Measurements from ENCODE around the gene INSR.
A peak's percentile ranks its signal among the peaks of the same experiment; 100 is the strongest.
"Not testable (repeated sequence)": the region's sequence is repeated elsewhere in the genome, so short reads cannot be mapped to it uniquely, and the experiment has no call there.

Gene INSR

DNA sequence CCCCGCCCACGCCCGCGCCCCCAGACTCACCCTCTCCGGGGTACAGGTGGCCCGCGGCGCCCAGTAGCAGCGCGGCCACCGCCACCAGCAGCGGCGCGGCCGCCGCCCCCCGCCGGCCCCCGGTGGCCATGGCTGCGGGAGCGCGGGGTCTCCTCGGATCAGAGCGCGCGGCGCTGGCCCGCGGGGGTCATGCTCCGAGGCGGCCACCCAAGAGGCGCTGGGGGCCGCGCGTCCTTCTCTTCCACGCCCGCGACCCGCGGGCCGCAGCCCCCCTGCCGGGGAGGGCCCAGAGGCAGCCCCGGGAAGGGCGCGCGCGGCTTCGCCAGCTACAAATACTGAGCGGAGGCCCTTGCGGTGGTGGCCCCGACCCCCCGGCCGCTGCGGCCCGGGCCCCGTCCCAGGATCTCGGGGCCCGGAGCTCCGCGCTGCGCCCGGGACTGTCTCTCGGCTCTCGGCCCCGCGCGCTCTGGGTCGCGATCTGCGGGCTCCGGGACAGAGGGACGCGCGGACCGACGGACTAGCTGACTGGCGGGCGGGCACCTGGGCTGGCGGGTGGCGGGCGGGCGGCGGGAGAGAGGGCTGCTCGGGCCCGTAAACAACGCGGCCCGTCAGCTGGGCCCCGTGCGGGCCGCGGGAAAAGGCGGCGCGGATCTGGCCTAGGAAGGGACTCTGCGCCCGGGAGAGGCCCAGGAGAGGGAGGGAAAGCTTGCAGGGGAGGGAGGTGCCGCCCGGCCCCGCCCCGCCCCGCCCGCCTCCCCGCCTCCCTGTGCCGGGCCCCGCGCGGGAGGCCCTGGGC is at the start of gene INSR:
INSR (minus strand) TSS at position 653 of the 796 bp plus-strand sequence; CDS start at position 130, 523 bp downstream.
- peak; percentile 94 for DNase-seq

DNA sequence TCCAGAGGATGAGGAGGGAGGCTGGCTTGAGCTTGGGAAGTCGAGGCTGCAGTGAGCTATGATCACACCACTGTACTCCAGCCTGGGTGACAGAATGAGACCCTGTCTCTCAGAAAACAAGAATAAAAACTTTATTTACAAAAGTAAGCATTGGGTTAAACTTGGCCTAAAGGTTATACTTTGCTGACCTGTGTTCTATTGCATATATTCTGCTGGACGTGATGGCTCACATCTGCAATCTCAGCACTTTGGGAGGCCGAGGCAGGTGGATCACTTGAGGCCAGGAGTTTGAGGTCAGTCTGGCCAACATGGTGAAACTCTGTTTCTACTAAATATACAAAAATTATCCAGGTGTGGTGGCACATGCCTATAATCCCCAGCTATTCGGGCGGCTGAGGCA is 47.9 kb upstream of the INSR start:
- DNase-seq: no peak

DNA sequence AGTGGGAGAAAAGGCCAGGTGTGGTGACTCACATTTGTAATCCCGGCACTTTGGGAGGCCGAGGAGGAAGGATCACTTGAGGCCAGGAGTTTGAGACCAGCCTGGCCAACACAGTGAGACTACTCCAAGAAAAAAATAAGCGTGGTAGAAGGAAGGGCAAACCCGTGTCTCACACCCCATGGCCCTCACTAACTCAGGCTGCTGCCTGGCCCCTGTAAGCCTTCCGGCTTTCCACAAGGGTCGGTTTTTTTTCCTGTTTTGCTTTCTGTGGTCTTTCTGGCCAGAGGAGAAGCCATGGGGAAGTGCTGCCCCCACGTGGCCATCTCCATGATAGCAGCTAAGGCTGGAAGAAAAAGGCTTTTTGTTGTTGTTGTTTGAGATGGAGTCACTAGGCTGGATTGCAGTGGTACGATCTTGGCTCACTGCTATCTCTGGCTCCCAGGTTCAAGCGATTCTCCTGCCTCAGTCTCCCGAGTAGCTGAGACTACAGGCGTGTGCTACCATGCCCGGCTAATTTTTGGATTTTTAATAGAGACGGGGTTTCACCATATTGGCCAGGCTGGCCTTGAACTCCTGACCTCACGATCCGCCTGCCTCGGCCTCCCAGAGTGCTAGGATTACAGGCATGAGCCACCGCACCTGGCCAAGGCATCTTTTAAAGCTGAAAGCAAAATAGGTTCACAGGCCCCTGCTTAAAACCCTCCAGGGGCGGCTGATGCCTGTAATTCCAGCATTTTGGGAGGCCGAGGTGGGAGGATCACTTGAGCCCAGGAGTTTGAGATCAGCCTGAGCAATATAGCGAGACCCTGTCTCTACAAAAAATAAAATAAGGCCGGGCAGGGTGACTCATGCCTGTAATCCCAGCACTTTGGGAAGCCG is 47.0 kb upstream of the INSR start:
- DNase-seq: peak; percentile 82

DNA sequence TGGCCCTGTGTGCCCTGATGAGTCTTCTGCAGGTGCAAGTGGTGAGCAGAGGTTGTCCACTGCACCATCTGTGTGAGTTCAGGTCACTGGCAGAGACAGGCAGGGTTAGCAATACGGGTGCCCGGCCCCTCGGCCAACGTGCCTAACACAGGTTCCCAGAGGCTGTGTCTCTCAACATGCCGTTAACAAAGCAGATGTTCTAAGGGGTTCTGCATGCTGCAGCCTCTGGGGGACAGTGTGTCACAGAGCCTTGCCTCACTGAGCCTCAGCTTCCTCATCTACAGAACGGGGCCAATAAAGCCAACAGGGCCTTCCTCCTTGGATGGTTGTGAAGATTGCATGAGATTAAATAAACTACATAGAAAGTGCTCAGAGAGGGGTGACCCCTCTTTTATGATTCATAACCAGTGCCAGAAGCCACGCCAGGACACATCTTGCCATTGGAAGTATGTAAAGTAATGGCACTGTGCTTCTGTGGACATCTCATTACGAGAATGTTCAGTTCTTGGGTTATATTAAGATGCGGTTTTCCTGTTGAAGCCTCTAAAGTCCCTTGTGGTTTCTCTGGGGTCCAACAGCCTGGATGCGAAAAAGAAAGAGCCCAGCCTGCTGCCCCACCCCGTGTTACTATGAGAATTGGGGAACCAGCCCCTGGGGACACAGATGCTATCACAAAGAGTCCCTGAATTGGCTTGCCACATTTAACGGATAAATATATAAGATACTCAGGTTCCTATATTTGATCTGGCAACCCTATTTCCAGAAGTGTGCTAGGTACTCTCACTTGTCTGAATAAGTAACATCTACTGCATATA is 43.4 kb upstream of the INSR start:
- no peak for DNase-seq

DNA sequence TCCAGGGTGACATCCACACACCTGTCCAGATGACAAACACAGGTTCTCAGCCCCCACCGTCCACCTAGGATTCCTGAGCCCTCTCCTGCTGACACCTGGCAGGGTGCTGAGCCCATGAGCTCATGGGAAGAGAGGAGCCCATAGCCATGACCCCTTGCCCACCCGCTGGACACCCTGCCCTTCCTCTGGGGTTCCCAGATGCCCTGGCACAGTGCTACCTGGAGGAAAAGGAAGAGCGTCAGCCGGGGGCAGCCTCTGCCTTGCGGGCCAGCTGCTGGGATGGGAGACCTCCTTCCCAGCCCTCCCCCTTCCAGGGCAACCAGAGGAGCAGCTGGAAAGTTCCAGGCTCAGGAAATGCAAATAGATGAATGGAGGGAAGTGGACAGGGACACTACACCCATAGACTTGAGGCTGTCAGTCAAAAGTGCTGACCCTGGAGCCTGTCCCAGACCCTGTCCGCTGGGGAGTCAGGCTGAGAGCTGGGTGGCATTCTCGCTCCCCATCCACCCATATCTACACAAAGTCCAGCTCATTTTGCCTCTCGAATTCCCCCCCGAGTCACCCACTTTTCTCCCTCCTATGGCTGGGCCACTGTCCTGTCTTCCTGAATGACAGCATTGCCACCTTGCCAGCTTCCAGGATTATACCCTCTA is 42.2 kb upstream of the INSR start:
- no peak for DNase-seq

DNA sequence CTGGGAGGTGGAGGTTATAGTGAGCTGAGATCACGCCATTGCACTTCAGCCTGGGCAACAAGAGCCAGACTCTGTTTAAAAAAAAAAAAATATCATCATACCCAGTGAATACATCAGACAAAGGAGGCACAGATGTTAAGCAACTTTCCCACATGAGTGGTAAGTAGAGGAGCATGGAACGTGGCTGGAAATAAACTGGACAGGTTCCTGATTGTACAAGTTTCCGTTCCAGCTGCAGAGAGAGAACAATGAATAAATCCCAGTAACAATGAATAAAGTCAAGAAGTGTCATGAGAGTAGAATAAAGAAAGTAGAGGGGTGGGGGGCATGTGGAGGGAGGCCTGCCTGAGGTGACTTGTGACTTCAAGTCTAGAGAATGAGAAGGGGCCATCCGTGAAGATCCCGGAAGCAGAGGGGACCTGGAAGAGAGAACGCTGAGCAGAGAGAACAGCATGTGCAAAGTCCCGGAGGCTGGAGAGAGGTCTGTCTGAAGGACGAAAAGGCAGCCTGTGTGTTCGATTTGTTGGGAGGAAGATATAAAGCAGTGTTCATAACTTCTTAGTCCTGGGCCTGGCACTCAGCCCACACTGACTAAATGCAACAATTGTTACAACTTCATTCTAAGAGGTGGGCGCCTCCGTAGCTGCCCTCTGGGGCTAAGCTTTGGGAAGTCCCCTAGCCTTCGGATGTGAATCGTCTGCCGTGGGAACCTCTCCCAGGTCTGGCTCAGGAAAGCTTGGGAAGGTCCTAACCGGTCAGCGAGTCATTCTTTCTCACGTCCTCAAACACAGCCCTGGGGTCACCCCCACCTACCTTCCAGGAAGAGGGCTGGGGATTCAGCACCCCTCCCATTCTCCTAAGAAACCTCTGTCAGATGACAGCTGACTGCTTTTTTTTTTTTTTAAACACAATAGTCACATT is 39.2 kb upstream of the INSR start:
- no peak for DNase-seq

DNA sequence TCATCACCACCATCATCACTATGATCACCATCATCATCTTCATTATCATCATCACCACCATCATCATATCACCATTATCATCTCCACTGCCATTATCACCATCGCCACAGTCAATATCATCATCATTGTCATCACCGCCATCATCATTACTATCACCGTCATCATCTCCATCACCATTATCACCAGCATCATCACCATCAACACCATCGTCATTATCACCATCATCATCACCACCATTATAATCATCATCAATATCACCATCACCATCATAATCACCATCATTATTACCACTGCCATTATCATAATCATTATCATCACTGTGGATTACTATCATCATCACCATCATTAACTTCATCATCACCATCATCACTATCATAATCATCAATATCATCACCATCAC is 37.2 kb upstream of the INSR start:
- no peak for DNase-seq

DNA sequence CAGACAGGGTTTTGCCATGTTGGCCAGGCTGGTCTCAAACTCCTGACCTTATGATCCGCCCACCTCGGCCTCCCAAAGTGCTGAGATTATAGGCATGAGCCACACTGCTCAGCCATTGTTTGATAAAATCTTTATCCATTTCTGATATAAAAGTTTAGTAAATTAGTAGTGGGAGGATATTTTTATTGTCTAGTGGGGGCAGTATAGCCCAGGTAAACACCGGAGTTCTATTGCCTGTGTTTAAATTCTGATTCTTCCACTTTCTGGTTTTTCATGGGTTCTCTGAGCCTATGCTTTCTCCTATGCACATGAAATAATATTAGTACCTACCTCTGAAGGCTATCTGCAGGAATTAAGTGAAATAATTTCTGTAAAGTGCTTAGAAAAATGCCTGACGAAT is 34.4 kb upstream of the INSR start:
- DNase-seq: no peak

DNA sequence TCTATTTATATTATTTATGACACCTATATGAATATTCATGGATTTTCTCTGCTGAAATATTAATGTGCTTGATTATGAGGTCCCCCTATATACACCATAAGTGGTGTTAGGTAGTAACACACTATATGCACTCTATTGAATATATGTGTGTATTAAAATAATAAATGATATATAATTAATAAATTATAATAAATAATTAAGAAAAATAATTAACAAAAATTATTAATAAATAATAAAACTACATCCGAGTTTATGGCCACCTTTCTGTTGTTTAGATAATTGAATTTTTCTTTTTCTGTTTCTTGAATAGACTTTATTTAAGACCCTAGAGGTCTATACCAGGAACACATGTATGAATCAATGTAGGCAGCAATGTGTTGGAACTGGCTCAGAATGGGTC is 33.6 kb upstream of the INSR start:
- no peak for DNase-seq

DNA sequence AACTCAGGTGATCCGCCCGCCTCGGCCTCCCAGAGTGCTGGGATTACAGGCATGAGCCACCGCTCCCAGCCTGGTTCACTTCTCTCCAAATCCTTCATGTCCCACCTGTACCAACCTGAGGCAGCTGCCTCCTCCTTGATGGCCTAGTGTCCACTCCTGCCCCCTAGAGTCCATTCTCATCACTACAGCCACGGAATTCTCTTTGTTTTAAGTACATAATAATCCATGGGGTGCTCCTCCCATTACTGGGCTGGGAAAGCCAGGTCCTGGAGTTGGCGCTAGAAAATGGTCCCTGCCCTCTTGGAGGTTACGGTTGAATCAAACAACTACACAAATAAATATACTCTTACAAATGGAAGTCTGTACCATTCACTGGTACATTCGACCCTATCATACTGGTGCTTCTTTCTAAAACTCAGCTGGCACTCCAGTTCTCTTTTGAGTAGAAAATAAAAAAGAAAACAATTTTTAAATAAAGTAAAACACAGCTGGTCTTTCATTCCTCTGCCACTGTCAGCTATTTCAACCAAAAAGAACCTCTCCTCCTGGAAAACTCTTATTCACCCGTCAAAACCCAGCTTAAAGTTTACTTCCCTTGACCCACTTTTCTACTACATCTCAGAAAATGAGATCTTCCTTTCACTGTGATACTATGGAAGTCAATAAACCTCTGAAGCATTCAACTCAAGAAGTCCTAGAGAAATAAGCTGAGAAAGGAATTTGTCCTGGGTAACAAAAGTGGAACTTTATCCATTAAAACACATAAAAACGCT is 32.1 kb upstream of the INSR start:
- peak; percentile 50 for DNase-seq

DNA sequence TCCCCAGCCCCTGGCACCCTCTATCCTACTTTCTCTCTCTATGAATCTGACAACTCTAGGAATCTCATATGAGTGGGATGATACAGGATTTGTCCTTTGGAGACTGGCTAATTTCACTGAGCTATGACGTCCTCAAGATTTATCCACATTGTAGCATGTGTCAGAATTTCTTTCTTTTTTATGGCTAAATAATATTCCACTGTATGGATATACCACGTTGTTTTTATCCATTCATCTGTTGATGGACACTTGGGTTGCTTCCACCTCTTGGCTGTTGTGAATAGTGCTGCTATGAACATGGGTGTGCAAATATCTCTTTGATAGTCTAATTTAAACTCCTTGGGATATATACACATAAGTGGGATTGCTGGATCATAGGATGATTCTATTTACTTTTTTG is 24.0 kb upstream of the INSR start:
- no peak for DNase-seq

DNA sequence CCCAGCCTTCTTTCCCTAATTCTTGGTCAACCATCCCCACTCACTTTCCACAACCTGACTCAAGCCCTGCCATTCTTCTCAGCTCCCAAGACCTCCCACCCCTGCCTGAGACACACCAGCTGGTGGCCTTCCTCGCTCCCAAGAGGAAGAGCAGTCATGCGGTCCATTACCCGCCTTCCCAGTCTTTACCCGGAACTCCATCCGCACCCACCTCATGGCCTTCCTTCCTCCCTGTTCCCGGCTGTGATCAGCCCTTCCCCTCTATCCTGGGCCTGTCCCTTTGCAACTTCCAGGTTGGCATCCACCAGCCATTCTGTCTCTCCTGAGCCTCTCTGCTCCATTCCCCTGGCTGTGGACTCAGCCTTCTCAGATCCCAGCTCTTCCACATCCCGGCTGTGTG is 18.6 kb upstream of the INSR start:
- DNase-seq: no peak

DNA sequence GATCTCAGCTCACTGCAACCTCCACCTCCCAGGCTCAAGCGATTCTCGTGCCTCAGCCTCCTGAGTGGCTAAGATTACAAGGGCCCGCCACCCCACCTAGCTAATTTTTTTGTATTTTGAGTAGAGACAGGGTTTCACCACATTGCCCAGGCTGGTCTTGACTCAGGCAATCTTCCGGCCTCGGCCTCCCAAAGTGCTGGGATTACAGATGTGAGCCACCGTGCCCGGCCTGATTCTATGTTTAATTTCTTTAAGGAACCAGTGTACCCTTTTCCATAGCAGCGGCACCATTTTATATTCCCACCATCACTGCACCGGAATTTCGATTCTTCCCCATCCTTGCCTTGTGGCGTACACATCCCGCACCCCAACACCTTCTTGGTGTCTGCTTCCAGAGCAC is 17.7 kb upstream of the INSR start:
- DNase-seq: no peak

DNA sequence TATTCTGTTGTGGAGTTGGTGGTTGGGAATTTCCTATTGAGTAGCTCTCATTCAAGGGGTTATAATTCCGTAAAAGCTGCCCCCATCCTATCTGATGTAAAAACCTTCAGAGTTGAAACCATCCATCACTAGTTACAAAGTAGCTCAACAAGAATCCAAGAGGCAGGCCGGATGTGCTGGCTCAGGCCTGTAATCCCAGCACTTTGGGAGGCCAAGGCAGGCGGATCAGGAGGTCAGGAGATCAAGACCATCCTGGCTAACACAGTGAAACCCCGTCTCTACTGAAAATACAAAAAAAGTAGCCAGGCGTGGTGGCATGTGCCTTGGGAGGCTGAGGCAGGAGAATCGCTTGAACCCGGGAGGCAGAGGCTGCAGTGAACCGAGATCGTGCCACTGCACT is 14.1 kb upstream of the INSR start:
- DNase-seq: not testable (repeated sequence)

DNA sequence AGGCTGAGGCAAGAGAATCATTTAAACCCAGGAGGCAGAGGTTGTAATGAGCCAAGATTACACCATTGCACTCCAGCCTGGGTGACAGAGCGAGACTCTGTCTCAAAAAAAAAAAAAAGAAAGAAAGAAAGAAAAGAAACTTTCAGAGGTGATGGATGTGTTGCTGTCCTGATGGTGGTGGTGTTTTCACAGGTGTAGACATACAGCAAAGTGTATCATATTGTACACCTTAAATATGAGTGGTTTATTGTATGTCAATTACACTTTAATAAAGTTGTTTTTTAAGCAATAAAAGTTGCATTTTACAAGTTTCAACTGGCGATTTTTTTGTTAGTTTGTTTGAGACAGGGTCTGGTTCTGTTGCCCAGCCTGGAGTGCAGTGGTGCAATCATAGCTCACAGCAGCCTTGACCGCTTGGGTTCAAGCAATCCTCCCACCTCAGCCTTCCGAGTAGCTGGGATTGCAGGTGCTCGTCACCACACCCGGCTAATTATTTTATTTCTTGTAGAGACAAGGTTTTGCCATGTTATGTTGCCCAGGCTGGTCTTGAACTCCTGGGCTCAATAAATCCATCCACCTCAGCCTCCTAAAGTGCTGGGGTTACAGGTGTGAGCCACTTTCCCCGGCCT is 13.5 kb upstream of the INSR start:
- DNase-seq: no peak

DNA sequence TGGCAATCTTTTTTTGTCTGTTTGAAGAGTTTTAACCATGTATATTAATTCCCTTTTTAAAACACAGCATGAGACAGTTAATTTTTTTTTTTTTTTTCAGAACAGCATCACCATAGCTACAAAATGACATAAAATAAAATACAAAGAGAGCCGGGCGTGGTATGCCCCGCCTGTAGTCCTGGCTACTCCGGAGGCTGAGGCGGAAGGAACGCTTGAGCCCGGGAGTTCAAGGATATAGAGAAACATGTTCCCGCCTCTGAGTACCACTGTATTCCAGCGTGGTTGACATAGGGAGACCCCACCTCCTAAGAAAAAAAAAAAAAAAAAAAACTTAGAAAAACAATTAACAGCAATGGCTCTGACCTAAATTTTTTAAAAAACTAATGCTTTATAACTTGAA is 10.0 kb upstream of the INSR start:
- DNase-seq: no peak

DNA sequence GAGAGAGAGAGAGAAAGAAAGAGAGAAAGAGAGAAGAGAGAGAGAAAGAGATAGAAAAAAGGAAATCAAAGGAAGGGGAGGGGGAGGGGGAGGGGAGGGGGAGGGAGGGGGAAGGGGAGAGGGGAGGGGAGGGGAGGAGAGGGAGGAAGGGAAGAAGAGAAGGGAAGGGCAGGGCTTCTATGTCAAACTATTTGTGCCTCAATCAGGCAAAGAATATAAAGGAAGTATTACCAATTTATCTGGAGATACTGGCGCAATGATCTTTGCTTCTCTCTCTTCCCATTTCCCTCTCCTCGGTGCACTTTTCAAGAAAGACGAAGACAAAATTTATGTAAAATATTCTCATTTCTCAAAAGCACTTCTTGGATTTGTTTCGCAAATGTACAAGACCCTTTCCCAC is 9.3 kb upstream of the INSR start:
- no peak for DNase-seq

DNA sequence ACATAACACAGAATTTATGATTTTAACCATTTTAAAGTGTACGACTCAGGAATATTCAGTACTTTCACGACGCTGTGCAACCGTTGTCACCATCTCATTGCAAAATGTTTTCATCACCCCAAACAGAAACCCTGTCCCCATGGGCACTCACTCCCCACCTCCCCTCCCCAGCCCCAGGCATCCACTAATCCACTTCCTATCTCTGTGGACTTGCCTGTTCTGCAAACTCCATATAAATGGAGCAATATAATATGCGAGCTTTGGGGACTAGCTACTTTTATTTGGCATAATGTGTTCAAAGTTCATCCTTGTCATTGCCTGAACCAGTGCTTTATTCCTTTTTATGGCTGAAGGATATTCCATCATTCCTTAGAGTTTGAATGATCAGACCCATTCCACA is 7.3 kb upstream of the INSR start:
- DNase-seq: no peak

DNA sequence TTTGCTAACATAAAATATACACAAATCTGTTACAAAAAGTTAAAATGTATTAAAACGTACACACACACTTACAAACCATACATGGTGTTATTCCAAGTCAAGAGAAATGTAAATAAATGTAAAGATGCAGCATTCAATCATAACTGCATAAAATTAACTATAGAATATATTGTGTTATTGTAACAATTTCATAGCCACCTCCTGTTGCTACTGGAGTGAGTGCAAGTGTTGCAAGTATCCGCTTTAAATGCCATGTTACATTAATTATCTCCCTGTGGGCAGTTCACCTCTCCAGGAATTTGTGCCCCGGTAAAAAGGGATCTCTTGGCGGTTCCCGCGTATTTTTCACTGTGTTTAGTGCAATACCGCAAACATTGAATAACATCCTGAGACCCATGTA is 3.5 kb upstream of the INSR start:
- no peak for DNase-seq

DNA sequence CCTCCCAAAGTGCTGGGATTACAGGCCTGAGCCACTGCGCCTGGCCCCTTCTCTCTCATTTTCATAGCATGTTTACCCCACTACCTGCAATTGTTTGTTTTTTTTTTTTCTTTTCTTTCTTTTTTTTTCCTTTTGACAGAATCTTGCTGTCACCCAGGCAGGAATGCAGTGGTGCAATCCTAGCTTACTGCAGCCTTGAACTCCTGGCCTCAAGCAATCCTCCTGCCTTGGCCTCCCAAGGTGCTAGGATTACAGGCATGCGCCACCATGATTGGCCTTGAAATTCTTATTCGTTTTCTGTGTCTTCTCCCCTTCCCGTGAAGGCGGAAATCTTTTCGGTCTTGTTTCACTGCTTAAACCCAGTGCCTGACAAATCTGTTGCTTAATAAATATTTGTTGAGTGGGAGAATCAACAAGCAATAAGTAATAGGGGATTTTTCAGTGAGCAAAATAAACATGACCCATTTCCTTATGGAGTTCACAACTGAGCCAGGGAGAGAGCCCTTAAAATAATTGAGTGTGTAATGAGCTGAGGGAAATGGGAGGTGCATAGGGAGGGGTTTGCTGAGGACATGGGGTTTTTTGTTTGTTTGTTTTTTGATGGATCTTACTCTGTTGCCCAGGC is 1.8 kb upstream of the INSR start:
- peak; percentile 66 for DNase-seq
